GM19467 (cell line): ENCODE measurements around the gene GIMAP5.

Experiments used
- ATAC-seq: cut with Tn5 transposase; IDR thresholded peaks from one replicate; pipeline ENCODE4 v1.9.1; 2021; ENCODE audit warnings: mild to moderate bottlenecking, moderate library complexity; ENCODE audit not compliant: unreplicated experiment

Gene GIMAP5

GRCh38 chr7:150737265-150738055 is at the start of gene GIMAP5:
GIMAP5 (plus strand) TSS chr7:150737418; CDS start chr7:150740885, 3,467 bp downstream.
- ATAC-seq = peak; percentile 70

GRCh38 chr7:150688630-150689029 is 48.6 kb upstream of the GIMAP5 start:
- ATAC-seq = no peak

DNA sequence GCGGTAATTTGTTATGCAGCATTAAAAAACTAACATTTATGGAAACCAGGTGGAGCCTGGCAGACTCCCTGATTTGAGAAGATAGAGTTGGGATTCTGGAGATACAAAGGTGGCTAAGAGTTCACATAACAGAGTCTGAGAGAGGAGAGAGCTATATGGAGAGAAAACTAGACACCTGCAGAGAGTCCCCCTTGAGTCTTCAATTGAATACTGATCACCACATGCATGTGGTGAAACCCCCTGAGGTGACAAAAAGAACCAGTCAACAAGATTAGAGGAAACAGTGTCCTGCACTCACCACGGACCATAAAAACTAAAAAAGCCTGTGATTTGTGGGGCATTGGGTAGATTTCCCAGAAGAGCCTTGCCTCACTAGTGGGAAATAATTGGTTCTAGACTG is 41.6 kb upstream of the GIMAP5 start:
- ATAC-seq = no peak

DNA sequence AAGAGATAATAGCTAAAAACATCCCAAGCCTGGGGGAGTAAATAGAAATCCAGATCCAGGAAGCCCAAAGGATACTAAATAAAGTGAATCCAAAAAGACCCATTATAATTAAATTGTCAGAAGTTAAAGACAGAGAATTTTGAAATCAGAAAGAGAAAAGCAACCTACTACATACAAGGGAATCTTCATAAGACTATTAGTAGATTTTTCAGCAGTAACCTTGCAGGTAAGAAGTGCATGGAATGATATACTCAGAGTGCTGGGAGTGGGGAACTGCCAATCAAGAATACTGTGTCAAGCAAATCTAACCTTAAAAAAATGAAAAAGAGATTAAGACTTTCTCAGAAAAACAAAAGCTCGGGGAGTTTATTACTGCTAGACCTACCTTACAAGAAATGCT is 34.0 kb upstream of the GIMAP5 start:
- ATAC-seq = no peak

DNA sequence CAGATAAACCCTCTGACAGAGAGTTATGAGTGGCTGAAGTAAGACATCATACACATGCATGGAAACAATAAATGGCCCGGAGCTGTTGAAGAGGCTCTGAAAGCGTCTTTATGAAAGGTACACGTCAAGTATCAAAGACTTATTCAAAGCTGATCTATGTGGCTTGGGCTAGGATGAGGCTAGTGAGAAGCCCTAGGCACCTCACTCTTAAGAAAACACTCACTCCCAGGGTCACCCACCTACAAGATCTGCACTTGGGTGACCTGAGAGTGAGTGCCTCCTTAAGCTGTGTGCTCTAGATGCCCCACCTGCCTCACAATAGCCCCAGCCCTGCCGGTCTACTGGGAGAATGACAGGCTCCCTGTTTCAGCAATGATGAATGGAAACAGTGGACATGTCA is 21.9 kb upstream of the GIMAP5 start:
- ATAC-seq = no peak

DNA sequence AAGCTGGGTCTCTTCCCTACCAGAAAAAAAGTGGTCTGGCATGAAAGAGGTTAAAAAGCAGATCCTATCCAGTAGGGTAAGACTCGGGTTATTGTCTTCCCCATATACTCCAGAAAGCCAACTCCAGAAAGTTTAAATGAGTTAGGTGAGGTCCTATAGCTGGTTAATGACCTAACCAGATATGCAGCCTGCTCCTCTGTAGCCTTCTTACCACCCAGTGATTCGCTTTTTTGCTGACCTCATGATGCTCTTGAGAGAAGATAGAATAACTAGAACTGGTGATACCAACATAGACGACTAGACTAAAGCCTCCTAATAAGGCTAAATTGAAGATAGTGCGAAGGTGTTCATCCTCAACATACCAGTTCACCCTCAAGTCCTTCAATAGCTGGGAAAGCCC is 21.5 kb upstream of the GIMAP5 start:
- no peak for ATAC-seq

GRCh38 chr7:150716368-150716767 is 20.9 kb upstream of the GIMAP5 start, which contains the start of gene GIMAP1:
GIMAP1 (plus strand) TSS chr7:150716613; CDS start chr7:150719048, 2,435 bp downstream.
- ATAC-seq = no peak

- ATAC-seq = no peak
These were observed 20.3 kb upstream of the GIMAP5 start for GRCh38 chr7:150716939-150717338.

- no peak for ATAC-seq
These were observed 19.3 kb upstream of the GIMAP5 start for GRCh38 chr7:150717814-150718420.

DNA sequence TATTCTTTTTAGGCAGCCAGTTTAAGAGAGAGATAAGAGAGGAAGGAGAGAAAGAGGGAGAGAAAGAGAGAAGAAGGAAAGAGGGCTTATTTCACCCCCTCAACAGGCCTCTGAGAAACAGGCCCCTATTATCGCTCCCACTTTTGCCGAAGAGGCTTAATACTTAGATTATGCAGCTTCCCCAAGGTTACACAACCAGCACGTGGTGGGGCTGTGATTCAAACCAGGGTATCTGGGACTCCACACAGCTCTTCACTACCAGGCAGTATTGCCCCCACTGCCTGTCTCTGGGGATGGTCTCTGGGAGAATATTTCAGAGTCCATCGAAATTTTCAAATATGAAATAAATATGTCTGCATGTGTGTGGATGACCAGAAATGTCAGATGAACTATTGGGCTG is 17.8 kb upstream of the GIMAP5 start:
- no peak for ATAC-seq

DNA sequence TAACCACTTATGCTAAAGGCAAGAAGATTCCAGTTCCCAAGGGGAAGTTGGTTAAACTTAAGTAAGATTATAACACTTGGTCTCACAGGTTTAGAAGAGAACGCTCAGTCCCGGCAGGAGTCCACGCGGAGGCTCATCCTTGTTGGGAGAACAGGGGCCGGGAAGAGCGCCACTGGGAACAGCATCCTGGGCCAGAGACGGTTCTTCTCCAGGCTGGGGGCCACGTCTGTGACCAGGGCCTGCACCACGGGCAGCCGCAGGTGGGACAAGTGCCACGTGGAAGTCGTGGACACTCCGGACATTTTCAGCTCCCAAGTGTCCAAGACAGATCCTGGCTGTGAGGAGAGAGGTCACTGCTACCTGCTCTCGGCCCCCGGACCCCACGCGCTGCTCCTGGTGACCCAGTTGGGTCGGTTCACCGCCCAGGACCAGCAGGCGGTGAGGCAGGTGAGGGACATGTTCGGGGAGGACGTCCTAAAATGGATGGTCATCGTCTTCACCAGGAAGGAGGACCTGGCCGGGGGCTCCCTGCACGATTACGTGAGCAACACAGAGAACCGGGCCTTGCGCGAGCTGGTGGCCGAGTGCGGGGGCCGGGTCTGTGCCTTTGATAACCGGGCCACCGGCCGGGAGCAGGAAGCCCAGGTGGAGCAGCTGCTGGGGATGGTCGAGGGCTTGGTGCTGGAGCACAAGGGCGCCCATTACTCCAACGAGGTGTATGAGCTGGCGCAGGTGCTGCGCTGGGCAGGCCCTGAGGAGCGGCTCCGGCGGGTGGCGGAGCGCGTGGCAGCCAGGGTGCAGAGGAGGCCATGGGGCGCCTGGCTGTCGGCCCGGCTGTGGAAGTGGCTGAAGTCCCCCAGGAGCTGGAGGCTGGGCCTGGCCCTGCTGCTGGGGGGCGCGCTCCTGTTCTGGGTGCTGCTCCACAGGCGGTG is 17.0 kb upstream of the GIMAP5 start:
- ATAC-seq = no peak

GRCh38 chr7:150721970-150722373 is 15.2 kb upstream of the GIMAP5 start:
- ATAC-seq = no peak

- ATAC-seq = no peak
These were observed 14.7 kb upstream of the GIMAP5 start for GRCh38 chr7:150722431-150722931.

GRCh38 chr7:150723467-150723866 is 13.8 kb upstream of the GIMAP5 start:
- no peak for ATAC-seq

- no peak for ATAC-seq
These were observed 9.8 kb upstream of the GIMAP5 start for GRCh38 chr7:150727381-150727780.

DNA sequence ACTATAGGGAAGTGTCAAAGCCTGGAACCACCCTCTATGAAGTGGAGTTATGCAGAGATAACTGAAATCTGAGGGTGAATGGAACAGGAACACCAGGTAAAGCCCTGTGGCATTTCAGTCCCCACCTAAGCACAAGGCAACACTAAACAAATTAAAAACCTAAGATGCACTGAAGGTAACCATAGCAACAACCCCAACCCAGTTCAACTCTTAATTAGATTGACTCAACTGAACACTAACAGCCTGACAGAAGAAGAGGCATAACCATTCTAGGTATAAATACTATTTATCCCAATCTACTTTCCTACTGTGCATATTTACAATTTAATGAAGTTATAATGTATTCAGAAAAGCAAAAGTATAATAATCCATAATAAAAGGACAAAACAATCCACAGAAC is 9.2 kb upstream of the GIMAP5 start:
- ATAC-seq = no peak

DNA sequence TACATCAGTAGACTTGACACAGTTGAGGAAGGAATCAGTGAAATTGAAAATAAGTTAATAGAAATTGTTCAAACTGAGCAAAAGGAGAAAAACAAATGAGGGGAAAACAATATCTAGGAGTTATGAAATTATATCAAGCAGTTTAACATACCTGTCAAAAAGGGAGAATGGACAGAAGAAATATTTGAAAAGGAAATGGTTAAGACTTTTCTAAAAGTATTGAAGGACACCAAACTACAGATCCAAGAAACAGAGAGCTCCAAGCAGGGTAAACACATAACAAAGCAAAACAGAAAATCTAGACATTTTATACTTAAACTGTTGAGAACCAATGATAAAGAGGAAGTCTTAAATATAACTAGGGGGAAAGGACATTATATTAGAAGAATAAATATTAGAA is 8.6 kb upstream of the GIMAP5 start:
- no peak for ATAC-seq

- ATAC-seq = no peak
These were observed 5.3 kb upstream of the GIMAP5 start for GRCh38 chr7:150731916-150732315.

DNA sequence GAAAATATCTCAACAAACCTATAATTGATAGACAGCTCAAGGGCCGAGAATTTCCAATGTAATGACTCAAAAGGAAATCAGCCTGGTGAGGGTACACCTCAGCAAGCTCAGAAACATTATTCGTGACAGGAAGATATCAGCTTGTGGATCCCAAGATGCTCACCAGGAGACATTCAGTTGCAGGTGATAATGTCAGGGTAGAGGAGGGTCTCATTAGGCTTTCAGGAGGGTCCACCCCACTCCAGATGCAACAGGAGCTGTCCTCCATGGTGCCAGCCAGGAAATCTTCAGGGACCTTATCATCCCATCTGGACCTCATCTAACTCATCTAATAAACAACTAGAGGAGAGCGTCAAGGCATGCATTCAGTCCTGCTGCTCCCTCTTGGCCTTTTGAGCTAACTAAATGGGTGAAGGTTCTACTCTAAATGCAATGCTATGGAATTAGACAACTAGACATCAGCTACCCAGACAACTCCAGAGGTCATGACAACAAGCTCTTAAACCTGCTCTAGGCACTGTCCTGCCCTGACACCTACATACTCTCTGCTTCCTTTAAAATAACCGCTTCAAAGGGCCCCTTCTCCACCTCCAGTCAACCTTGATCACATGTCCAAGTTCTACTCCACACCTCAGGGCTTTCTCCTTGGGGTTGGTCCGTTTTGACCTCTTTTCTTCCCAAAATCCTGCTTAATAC is 4.3 kb upstream of the GIMAP5 start:
- no peak for ATAC-seq

DNA sequence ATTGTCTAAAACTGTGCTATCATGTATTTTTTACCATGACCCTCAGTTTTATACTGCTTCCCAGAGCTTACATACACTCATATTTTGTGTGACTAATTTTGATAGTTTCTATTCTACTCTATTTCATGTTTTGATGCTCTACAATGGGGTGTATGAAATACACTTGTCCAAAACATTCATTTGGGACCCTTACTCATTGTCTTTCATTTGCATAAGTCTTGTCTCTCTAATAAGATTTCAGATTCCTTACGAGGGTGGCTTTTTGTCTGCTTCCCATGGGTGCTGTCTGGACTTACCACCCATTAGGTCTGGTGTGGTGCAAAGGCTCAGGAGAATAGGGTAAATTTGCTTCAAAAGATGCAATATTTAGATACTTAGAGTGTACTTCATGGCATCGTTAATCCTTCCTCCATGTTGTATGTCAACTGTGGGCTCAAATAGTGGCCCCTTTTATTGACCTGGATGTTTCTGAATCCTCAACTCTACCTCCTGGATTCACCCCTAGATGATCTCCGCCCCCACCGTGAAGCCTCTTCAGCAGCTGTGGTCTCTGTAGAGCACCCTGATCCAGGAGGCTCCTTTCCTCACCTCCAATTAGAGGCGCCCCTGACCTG is 3.6 kb upstream of the GIMAP5 start:
- no peak for ATAC-seq
